ENCODE results near the gene SARM1.

- TF ChIP-seq CTCF (conservative IDR thresholded peaks at IDR 0.05; ENCODE audit: low read depth, low read length) (no peak), EZH2 (IDR thresholded peaks at IDR 0.05; ENCODE audit: borderline replicate concordance, low read depth, low read length, poor library complexity, severe bottlenecking) (no peak)
Measured at GRCh38 chr17:28346746-28347246, 24.7 kb upstream of the SARM1 start.

Measured in A673 (cell line).